ENCODE results near the gene SYT8. TPM values are rescaled to one million over a fixed set of nuclear protein-coding genes. Genes with fewer than 3 reads are reported as not detected.
"Not testable (repeated sequence)": the region's sequence is repeated elsewhere in the genome, so short reads cannot be mapped to it uniquely, and the experiment has no call there.

The SYT8 gene
- polyA plus RNA-seq, 10 donors = 0.26 to 2.8 (median 0.58) TPM

DNA sequence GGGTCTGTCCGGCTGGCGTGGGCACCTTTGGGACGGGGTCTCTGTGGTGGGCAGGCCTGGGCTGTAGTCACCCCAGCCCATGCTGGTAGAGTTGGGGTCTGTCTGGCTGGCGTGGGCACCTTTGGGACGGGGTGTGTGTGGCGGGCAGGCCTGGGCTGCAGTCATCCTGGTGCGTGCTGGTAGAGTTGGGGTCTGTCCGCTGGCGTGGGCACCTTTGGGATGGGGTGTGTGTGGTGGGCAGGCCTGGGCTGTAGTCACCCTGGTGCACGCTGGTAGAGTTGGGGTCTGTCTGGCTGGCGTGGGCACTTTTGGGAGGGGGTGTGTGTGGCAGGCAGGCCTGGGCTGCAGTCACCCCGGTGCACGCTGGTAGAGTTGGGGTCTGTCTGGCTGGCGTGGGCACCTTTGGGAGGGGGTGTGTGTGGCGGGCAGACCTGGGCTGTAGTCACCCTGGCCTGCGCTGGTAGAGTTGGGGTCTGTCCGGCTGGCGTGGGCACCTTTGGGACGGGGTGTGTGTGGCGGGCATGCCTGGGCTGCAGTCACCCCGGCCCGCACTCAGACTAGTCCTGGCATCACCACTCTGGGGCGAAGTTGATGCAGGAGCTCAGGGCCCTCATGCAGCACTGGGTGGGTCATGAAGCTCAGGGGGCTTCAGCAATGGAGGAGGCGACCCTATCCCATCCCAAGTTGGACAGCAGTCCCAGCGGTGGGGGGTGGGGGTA, 37.6 kb downstream of the SYT8 start:
- no peak for DNase-seq

DNA sequence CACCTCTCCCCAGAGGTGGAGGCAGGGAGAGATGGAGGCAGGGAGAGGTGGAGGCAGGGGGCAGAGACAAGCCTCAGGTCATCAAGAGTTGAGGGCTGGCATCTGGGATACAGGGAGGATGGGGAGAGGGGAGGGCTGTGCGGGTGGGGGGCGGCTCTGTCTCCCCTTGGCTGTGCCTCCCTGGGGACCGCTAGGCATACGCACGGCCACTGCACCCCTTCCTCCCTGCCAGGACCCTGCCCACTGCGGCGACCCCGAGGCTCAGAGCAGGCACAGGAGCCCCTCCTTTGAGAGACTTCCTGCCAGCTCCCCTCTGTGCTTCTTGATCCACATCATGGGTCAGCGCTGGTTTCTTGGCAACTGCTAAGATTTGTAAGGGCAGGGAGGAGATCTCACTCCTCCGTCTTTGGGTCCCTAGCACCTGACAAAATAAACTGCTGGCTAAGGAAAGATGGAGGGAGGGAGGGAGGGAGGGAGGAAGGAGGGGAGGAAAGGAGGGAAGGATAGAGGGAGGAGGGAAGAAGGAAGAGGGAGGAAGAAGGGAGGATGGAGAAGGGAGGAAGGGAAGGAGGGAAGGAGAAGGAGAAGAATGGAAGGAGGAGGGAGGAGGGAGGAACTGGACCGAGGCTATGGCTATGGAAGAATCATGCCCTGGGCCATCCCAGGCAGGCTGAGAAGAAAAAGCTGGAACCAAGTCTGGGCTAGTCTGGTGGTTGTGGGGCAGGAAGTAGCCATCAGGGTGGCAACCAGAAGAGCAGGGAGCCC, 38.4 kb downstream of the SYT8 start:
- peak in 1 of 3 donors; percentile 78 for DNase-seq

DNA sequence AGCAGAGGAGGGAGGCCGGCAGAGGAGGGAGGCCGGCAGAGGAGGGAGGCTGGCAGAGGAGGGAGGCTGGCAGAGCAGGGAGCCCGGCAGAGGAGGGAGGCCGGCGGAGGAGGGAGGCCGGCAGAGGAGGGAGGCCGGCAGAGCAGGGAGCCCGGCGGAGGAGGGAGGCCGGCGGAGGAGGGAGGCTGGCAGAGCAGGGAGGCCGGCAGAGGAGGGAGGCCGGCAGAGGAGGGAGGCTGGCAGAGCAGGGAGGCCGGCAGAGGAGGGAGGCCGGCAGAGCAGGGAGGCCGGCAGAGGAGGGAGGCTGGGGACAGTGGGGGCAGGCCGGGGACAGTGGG, 39.0 kb downstream of the SYT8 start:
- not testable (repeated sequence) for DNase-seq

DNA sequence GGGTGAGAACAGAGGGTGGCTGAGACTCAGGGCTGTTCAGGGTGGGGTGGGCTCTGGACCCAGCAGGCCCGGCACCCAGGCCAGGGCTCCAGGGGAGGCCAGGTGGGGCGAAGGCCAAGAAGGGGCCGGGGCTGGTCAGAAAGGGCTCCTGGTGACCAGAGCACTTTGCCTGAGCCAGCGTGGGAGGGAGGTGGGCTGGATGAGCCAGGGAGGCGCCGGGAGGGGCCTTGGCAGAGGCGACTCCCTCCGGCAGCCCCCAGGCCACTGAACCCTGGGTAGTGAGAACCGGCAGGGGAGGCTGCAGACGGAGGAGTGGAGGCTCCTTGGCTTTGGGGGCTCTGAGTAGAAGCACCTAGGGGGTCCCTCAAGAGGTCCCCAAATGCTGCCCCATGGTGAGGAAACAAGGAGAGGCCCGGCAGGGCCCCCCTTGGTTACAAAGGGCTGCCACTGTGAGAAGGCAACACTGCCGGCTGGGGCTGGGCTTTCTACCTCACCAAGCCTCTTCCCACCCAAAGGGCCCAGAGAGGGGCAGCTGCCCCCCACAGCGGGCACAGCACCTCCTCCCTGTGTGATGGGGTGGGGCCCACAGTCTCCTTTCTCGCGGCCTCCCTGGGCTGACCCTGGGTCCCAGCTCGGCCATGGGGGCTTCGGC, 39.8 kb downstream of the SYT8 start:
- peak in 1 of 3 donors; percentile 59 for DNase-seq

DNA sequence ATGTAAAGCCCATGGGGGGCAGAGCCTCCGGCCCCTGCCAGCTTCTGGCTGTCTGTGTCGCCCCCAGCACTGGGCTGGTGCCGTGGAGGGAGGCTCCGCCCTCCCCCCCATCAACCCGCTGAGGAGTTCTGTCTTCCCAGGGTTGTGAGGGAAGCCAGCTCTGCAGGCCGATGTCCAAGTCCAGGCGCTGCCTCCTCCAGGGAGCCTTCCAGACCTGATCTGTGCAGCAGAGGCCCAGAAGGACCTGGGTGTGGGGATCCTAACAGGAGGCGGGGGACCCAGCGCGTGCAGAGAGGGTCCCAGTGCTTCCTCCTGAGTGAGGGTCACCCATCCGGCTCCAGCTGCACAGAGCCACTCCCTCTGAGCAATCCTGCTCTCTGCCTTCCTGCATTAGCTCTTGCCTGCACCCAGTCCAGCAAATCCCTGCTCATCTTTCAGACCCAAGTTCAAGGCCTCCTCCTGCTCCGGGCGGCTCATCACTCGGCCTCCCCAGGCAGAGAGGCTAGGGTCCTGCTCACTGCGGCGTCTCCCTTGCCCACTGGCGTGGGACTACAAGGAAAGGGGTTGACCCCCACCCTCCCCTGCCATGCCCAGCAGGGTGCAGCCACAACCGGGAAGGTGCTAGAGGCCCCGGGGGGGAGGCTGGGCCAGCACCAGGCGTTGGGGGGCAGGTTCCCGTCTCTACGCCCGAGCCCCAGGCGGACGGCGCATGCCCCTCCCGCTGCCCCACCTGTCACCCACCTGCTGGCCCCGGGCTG, 40.5 kb downstream of the SYT8 start:
- peak in 1 of 3 donors; percentile 73 for DNase-seq

DNA sequence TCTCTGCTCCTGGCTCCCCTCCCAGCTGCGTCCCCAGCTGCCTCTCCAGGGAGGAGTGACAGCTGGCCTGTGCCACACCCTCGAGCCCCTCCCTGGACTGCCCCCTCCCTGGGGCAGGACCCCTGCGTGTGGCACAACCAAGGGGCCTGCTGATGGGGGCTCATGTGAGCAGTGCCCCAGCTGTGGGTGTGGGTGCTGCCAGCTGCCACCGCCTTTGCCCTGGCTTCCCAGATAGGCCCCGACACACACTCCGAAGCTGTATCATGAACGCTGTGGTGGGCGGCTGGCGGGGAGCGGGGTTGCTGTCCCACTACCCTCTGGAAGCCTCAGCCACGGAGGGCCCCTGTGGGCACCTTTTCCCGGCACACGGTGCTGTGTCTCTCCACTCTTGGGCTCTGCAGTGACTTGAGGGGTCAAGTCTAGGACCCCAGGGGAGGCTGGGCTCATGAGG, 41.1 kb downstream of the SYT8 start:
- DNase-seq = not testable (repeated sequence)

DNA sequence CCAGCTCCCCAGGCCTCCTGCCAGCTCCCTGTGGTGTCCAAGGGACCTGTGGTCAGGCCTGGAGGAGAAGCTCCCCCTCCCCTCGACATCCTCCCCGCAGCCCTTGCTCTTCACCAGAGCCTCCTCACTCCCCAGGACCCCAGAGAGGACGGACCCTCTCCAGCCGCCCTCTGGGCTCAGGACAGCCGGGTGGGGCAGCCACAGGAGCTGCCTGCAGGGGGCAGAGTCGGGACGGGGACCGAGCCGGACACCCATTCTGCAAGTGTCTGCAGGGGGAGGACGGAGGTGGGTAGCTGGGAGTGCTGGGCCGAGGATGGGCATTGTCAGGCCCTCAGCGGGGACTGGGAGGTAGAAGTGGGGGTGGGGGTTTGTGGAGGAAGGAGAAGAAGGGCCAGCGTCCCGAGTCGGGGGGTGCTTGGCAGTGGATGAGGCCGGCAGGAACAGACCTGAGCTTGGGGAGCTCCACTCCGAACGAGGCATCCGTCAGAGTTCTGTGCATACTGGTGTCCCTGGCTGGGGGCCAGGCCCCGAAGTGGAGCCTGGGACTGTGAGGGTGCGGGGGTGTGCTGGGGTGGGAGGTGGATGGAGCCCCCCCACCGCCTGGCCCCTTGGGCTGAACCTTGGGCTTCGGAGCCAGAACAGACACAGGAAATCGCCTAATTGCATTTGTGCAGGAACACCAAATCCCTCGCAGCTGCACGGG, 41.7 kb downstream of the SYT8 start:
- DNase-seq = peak; percentile 67 to 96 (median 88)

DNA sequence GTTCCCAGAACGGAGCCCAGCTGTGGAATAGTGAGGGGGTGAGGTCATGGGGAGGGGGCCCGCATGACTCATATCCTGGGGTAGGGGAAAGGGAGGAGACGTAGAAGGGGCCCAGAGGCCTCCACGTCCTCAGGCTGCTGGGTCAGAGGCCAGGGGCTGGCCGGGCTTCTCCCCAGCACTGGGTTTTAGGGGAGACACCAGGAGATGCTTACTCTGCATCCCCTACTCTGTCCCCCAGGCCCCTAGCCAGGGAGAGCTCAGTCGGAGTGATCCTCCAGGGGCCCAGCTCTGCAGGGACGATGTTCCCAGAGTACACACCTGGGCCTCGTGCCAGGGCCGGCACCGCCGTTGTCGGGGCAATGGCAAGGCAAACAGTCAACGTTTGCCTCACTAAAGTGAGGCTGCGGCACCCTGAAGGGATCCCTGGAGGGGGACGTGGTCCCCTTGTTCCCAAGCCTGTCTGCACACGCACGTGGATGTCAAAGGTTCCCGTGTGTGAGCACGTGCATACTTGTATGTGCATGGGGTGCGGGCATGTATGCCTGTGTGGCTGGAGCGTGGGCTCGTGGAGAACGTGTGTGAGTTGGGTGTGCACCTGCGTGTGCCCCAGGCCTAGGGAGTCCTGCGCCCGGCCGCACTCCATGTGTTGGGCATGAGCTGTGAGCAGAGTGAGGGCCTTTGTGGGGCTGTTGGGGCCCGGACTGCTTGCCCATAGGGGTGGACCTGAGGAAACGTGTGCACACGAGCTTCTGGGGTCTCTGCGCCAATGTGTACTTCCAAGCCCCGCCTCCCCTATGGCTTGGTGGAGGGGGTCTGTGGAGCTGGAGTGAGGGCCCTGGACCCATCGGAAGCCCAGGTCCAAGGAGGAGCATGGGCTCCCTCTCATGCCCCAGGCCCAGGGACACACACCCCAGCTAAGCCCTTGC, 42.7 kb downstream of the SYT8 start:
- DNase-seq = peak in 2 of 3 donors; percentile 74 to 94

DNA sequence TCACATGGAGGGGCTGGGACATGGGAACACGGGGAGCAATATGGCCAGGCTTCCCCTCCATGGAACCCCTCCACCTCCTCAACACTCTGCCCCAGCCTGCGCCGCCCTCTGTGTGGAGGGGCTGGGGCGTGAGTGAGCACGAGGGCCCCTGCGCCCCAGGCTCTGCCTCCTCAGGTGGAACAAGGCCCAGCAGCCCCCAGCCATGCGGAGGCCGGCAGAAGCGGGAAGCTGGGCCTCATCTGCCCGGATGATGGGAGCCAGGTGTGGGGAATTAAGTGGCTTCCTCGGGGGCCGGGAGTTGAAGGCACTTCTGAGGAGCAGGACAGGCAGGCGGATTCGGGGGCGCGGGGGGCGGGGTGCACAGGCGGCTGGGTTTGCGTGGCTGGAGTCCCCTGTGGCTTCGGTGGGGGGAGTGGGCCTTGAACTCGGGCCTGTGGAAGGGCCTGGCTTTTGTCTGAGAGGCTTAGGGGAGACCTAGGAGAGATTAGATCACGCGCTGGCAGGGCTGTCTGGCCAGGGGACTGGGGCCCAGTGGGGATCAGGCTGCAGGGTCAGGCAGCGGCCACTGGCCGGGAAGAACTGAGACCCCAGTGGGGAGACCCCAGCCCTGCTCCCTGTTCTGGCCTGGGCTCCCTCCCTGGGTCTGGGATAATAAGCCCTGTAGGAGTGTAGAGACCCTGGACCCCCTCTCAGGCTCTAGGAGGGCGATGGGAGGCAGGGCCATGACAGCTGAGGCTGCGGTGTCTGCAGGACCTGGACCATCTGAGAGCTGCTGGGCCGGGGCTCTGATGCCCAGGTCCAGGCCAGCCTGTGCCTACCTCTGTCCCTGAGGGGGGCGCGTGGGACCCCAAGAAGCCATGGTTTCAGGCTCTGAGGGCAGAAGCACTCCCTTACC, 43.6 kb downstream of the SYT8 start:
- DNase-seq = peak in 2 of 3 donors; percentile 86 to 94

DNA sequence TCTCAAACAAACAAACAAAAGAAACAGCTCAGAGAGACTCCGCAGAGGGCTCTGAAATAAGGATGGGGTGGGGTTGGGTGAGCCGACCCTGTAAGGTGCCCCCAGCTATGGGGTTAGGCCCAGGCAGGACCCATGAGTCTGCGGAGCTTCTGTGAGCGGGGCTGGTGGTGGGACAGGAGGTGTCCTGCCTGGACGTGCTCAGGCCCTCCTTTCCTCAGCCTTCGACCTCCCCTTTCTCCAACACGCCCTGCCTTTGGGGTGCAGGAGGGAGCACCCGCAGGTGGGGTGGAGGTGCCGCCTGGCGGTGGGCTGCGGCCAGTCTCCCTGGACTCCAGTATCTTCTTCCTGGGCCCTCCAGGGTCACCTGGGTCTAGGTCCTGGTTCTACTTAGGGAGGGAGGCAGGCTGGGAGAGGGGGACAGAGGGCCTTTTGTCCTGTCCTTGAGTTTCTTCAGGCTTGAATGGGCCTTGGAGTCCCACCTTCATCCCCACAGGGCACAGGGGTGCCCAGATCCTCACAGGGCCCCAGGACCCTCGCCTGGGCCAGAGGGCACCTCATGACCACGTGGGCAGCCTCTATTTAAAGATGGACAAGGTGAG, 44.7 kb downstream of the SYT8 start:
- DNase-seq = no peak

DNA sequence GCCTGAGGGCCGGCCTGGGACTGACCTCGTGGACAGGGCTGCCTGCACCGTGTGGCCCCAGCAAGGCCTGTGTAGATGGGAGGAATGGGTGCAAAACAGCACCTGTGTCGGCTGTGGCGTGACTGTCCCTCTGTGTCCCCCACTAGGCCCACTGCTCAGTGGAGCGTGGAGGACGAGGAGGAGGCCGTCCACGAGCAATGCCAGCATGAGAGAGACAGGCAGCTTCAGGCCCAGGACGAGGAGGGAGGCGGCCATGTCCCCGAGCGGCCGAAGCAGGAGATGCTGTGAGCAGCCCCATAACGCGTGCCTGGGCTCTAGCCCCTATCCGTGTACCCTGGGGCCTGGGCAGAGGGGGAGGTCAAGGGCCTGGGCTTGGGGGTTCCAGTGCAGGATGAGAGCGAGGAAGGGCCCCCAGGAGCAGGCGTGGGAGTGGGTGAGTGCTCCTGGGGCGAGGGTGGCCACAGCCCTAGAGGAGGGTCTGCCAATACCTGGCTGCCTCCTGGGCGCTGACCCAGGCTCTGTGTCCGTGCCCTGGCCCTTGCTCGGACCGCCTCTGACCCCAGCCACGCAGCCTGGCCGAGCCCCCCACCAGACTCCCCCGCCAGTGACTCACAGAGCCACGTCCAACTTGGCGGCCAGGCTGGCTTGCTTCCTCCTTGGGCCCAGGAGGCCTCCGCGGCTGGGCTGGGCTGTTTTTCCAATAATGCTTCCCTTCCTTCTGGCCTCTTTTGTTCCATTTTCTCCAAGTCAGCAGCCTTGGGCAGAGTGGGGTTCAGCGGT, 45.3 kb downstream of the SYT8 start:
- DNase-seq = peak; percentile 50 to 94 (median 88)

DNA sequence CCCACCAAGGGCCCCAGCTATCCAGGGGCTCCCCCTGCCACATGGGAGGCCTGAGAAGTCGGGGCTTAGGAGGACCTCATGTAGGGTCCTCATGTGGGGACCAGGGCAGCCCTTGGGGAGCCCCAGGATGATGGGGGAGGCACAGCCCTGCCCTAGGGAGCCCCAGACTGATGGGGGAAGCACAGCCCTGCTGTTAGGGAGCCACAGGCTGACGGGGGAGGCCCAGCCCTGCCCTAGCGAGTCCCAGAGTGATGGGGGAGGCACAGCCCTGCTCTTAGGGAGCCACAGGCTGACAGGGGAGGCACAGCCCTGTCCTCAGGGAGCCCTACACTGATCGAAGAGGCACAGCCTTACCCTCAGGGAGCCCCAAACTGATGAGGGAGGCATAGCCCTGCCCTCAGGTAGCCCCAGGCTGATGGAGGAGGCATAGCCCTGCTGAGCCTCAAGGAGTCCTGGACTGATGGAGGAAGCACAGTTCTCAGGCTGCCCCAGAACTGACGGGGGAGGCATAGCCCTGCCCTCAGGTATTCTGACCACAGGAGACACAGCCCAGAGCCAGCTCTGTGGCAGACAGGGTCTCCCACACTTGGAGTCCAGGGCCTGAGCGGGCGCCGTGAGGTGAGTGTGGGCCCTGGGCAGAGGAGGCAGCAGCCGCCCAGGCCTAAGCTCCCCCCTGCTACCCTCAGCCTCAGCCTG, 46.1 kb downstream of the SYT8 start:
- DNase-seq = peak in 1 of 3 donors; percentile 78

DNA sequence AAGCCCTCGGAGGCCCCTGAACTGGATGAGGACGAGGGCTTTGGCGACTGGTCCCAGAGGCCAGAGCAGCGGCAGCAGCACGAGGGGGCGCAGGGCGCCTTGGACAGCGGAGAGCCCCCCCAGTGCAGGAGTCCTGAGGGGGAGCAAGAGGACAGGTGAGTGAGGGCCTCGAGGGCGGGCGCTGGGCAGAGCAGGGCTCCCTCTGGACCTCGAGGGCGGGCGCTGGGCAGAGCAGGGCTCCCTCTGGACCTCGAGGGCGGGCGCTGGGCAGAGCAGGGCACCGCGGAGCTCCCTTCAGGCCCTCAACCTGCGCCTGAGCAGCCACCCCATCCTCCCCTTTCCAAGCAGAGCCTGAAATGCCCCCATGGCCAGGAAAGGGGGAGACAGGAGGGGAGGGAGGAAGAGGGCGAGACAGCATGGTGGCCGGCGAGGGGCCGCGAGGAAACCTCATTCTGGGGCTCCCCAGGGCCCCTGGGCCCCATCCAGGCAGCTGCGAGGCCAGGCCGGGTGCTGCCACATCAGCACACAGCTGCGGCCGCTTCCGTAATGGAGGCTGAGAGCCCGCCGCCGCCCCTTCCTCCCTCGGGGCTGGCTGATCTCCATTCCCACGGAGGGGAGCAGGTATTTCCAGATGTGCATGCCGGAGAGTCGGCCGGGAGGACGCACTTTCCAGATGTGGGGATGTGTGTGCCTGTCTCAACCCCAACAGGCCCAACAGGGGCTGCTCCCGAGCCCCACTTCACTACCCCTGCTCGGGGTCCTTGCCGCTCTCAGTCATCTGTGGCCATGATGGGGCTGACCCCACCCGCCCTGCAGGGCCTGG, 46.9 kb downstream of the SYT8 start:
- peak; percentile 60 to 97 (median 88) for DNase-seq

DNA sequence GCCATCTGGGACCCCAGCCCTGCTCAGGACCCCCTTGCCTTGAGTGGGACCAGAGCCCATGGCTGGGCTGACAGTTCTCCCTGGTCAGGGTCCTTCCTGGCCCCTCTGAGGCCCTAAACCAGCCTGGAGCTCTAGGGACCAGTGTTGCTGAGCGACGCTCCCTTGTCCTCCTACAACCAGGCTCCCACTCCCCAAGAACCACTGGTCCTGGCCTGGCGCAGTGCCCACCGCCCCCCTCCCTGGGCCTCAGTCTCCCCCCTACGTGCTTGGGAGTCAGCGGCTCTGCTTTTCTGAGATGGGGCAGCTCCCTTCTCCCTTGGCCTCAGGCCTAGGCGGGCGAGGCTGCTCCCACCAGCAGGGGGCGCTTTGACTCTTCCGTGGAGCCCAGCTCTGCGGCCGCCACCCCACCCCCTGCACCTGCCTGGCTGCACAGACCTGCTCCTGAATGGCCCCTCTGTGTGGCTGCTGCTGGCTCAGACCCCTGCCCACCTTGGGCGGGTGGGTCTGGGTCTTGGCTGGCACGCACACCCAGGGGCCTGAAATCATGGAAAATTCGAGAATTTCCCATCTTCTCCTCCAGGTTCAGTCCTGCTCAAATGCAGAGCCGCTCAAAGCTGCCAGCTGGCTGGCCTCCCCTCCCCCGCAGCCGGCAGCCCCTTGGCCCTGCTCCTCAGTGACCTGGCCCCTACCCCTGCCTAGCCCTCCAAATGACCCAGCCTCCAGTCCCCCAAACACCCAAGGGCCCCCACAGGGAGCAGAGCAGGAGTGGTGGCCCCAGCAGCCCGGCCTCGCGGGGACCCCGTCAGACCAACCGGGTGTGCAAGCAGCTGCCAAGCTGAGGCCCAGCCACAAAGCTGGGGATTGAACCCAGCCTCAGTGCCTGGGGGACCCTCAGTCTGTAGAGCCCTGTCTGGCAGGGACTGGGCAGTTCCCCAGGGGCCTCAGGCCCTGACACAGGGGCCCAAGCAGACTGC, 47.8 kb downstream of the SYT8 start:
- peak; percentile 85 to 97 (median 95) for DNase-seq
